CD14-positive monocyte (primary cell): ENCODE measurements around the gene CCDC88C. TPM values are rescaled to one million over a fixed set of nuclear protein-coding genes. Genes with fewer than 3 reads are reported as not detected.

ENCODE experiments used
- DNase-seq, 3 donors: peaks; one replicate each; pipeline ENCODE4 v3.0.0-alpha.2; 2011 to 2022
- H2AFZ ChIP-seq: 2 replicates; pipeline ENCODE4 v1.6.0; 2012; ENCODE audit warnings: mild to moderate bottlenecking, low read depth, low read length, inconsistent platforms; ENCODE audit not compliant: insufficient read depth, poor library complexity, severe bottlenecking
- H3K27ac ChIP-seq, 2 donors: 1 replicate in 1 of 2; 2 replicates in 1 of 2; pipeline ENCODE4 v1.5.1; 2012 to 2013; ENCODE audit warnings: low read length in 2 of 2, control low read depth in 1 of 2, inconsistent platforms in 1 of 2, low read depth in 1 of 2, mild to moderate bottlenecking in 1 of 2
- H3K27me3 ChIP-seq, 2 donors: one replicate each; pipeline versions ENCODE4 v1.6.0 to v1.6.1; 2011 to 2013; ENCODE audit warnings: low read length in 2 of 2; ENCODE audit not compliant: control insufficient read depth in 2 of 2, insufficient read depth in 2 of 2
- H3K36me3 ChIP-seq, 2 donors: replicated peaks in 1 of 2; 1 replicate in 1 of 2; 2 replicates in 1 of 2; pipeline versions ENCODE4 v1.5.1 to v1.6.1; 2012 to 2013; ENCODE audit warnings: low read length in 2 of 2, control low read depth in 1 of 2, inconsistent platforms in 1 of 2, mild to moderate bottlenecking in 1 of 2; ENCODE audit not compliant: insufficient read depth in 2 of 2, control insufficient read depth in 1 of 2
- H3K4me1 ChIP-seq, 2 donors: 1 replicate in 1 of 2; 2 replicates in 1 of 2; pipeline versions ENCODE4 v1.5.1 to v1.6.1; 2012 to 2013; ENCODE audit warnings: low read length in 2 of 2, control low read depth in 1 of 2, inconsistent platforms in 1 of 2, mild to moderate bottlenecking in 1 of 2, moderate library complexity in 1 of 2; ENCODE audit not compliant: insufficient read depth in 2 of 2, control insufficient read depth in 1 of 2
- H3K4me2 ChIP-seq: replicated peaks from 2 replicates; pipeline ENCODE3; 2012; ENCODE audit warnings: low read length, moderate library complexity, mild to moderate bottlenecking; ENCODE audit not compliant: poor library complexity, severe bottlenecking; ENCODE audit errors: extremely low read depth
- H3K4me3 ChIP-seq, 3 experiments: fragments of 200-600 bp in 1 of 3; sonication (generic) in 1 of 3; replicated peaks in 1 of 3; 1 replicate in 2 of 3; 2 replicates in 1 of 3; pipeline ENCODE4 v1.5.1; 2011 to 2013; ENCODE audit warnings: low read length in 3 of 3, mild to moderate bottlenecking in 3 of 3, control low read depth in 2 of 3, low read depth in 2 of 3, inconsistent platforms in 1 of 3, moderate library complexity in 1 of 3
- H3K79me2 ChIP-seq: 2 replicates; pipeline ENCODE4 v1.6.0; 2012; ENCODE audit warnings: mild to moderate bottlenecking, control low read depth, inconsistent platforms, low read length, moderate library complexity; ENCODE audit not compliant: insufficient read depth
- H3K9ac ChIP-seq: 2 replicates; pipeline ENCODE4 v1.6.0; 2017; ENCODE audit warnings: low read length, mild to moderate bottlenecking; ENCODE audit not compliant: insufficient read depth, poor library complexity, severe bottlenecking
- H3K9me3 ChIP-seq, 2 donors: replicated peaks in 1 of 2; 1 replicate in 1 of 2; 2 replicates in 1 of 2; pipeline versions ENCODE4 v1.5.1 to v1.6.1; 2012 to 2013; ENCODE audit warnings: low read length in 2 of 2, control low read depth in 1 of 2; ENCODE audit not compliant: control insufficient read depth in 1 of 2, insufficient read depth in 1 of 2
- H4K20me1 ChIP-seq: 2 replicates; pipeline ENCODE4 v1.6.0; 2012; ENCODE audit warnings: mild to moderate bottlenecking, low read length, control low read depth, moderate library complexity; ENCODE audit not compliant: insufficient read depth
- H3K27ac Mint-ChIP-seq, 7 donors: one replicate each; pipeline ENCODE4 v1.8.0; 2020; ENCODE audit warnings: mild to moderate bottlenecking in 7 of 7, mixed read lengths in 7 of 7, moderate library complexity in 6 of 7, inconsistent platforms in 2 of 7
- H3K27me3 Mint-ChIP-seq, 3 donors: one replicate each; pipeline ENCODE4 v1.8.0; 2021 to 2022; ENCODE audit warnings: low read depth in 3 of 3, mild to moderate bottlenecking in 3 of 3, mixed read lengths in 3 of 3, moderate library complexity in 3 of 3, inconsistent platforms in 1 of 3
- H3K36me3 Mint-ChIP-seq, 2 donors: one replicate each; pipeline ENCODE4 v1.8.0; 2020; ENCODE audit warnings: mixed read lengths in 2 of 2, inconsistent platforms in 1 of 2, mild to moderate bottlenecking in 1 of 2
- H3K4me1 Mint-ChIP-seq: one replicate; pipeline ENCODE4 v1.8.0; 2020; ENCODE audit warnings: mild to moderate bottlenecking, mixed read lengths
- H3K4me3 Mint-ChIP-seq, 2 donors: one replicate each; pipeline ENCODE4 v1.8.0; 2020; ENCODE audit warnings: mild to moderate bottlenecking in 2 of 2, mixed read lengths in 2 of 2, moderate library complexity in 1 of 2
- H3K9me3 Mint-ChIP-seq, 7 donors: one replicate each; pipeline ENCODE4 v1.8.0; 2020 to 2022; ENCODE audit warnings: mixed read lengths in 7 of 7, mild to moderate bottlenecking in 6 of 7, moderate library complexity in 6 of 7, inconsistent platforms in 2 of 7
- WGBS: methylation state at CpG from one replicate; pipeline ENCODE4 v1.1.5; 2013; ENCODE audit warnings: missing lambda C conversion rate; ENCODE audit not compliant: insufficient coverage; 5-methylcytosine and 5-hydroxymethylcytosine counted together
- intact Hi-C, 2 donors: fragments of 100-400 bp; cut with micrococcal nuclease; formaldehyde crosslinking; loops; one replicate each; pipeline versions ENCODE4 v1.15.0 to v1.15.1; 2023
- polyA plus RNA-seq, 3 donors: library from polyadenylated mRNA; depleted of rRNA in 1 of 3; unstranded in 2 of 3; stranded (reverse) in 1 of 3; fragments of 300-500 nt in 2 of 3; fragments of >200 nt in 1 of 3; fragmentation: Illumina TruSeq in 2 of 3; gene quantifications; 1 replicate in 2 of 3; 2 replicates in 1 of 3; pipeline ENCODE4 v1.2.3, GENCODE V29; 2012 to 2021
- TF ChIP-seq, protein P1 (sequence below): fragments of 200-600 bp; IDR thresholded peaks from one replicate; pipeline ENCODE4 v1.8.0; 2022; ENCODE audit warnings: antibody characterized with exemption, mild to moderate bottlenecking

CCDC88C gene
- polyA plus RNA-seq, 3 donors: 11.6 to 69.7 (median 12.3) TPM

DNA sequence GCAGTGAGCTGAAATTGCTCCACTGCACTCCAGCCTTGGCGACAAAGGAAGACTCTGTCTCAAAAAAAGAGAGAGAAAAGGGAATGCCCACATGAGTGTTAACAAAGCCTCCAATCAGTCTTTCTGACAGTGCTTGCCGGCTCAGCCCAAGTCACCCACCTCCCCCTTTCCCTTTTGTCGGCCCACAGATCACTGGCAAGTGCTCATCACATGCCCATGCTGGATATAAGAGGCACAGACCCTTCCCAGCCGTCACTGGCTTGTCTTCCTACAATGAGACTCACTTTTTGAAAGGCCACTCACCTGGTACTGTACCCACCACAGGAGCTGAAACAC, 70.8 kb downstream of the CCDC88C start:
- peaks cover 37% of the 10 kb centered on the region in 2 donors for H3K36me3 Mint-ChIP-seq
- Histone ChIP-seq H3K4me2 (no peak overlapping the region), H3K4me3 (no peak overlapping the region), H3K9ac (no peak overlapping the region), H3K9me3 (no peaks in the 10 kb centered on the region), H3K27ac (peak overlapping the region in 1 of 2 donors; percentile 36), H3K4me1 (peaks cover 45 to 62% of the 10 kb centered on the region in 2 donors), H3K27me3 (no peaks in the 10 kb centered on the region), H4K20me1 (peaks cover 86% of the 10 kb centered on the region), H3K79me2 (peaks cover 88% of the 10 kb centered on the region), H2AFZ (no peak overlapping the region), H3K36me3 (peaks cover 15 to 20% of the 10 kb centered on the region in 2 donors)
- H3K27me3 Mint-ChIP-seq: peaks cover 0 to 2% (median 0%) of the 10 kb centered on the region in 3 donors
- H3K4me3 Mint-ChIP-seq: no peak overlapping the region
- H3K4me1 Mint-ChIP-seq: peaks cover 75% of the 10 kb centered on the region
- H3K9me3 Mint-ChIP-seq: peaks cover 0 to 1% (median 0%) of the 10 kb centered on the region in 7 donors
- peak overlapping the region in 5 of 7 donors; percentile 44 to 75 (median 54) for H3K27ac Mint-ChIP-seq
- WGBS: 91% methylated on average over 4 of the region's 4 CpGs
- TF ChIP-seq, protein P1, sequence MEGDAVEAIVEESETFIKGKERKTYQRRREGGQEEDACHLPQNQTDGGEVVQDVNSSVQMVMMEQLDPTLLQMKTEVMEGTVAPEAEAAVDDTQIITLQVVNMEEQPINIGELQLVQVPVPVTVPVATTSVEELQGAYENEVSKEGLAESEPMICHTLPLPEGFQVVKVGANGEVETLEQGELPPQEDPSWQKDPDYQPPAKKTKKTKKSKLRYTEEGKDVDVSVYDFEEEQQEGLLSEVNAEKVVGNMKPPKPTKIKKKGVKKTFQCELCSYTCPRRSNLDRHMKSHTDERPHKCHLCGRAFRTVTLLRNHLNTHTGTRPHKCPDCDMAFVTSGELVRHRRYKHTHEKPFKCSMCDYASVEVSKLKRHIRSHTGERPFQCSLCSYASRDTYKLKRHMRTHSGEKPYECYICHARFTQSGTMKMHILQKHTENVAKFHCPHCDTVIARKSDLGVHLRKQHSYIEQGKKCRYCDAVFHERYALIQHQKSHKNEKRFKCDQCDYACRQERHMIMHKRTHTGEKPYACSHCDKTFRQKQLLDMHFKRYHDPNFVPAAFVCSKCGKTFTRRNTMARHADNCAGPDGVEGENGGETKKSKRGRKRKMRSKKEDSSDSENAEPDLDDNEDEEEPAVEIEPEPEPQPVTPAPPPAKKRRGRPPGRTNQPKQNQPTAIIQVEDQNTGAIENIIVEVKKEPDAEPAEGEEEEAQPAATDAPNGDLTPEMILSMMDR: no peak
- no peak for DNase-seq
- intact Hi-C loops: no loop called here

DNA sequence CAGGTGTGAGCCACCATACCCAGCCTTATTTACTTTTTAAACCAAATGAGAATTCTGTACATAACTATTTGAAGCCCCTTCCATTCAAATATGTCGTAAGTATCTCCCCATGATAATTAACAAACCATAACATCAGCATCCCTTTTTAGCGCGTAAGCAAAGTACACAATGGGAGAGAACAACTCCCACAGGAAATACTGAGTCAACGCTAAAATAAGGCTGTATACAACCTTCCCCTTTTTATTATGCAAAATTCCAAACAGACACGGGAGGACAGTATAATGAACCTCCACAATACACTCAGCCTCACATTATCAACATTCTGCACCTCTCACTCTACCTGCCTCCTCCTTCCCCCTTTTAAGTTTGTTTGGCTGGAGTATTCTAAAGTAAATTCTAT, 73.5 kb downstream of the CCDC88C start:
- Histone ChIP-seq H2AFZ (no peak overlapping the region), H3K27me3 (no peaks in the 10 kb centered on the region), H3K4me2 (no peak overlapping the region), H3K27ac (peak overlapping the region in 1 of 2 donors; percentile 20), H3K9ac (no peak overlapping the region), H3K79me2 (peaks cover 69% of the 10 kb centered on the region), H3K4me1 (peaks cover 18 to 40% of the 10 kb centered on the region in 2 donors), H3K9me3 (no peaks in the 10 kb centered on the region), H3K4me3 (no peak overlapping the region), H4K20me1 (peaks cover 85% of the 10 kb centered on the region), H3K36me3 (peaks cover 29 to 47% of the 10 kb centered on the region in 2 donors)
- Mint-ChIP-seq H3K4me1 (peaks cover 56% of the 10 kb centered on the region), H3K27ac (peak overlapping the region in 4 of 7 donors; percentile 75 to 91 (median 84)), H3K4me3 (no peak overlapping the region), H3K9me3 (peaks cover 0 to 1% (median 0%) of the 10 kb centered on the region in 7 donors), H3K36me3 (peaks cover 54 to 55% of the 10 kb centered on the region in 2 donors), H3K27me3 (peaks cover 0 to 2% (median 1%) of the 10 kb centered on the region in 3 donors)
- TF ChIP-seq, protein P1: no peak
- intact Hi-C loops: no loop called here
- peak in 1 of 3 donors; percentile 52 for DNase-seq
- WGBS: 43% methylated on average over 2 of the region's 5 CpGs
